A549 (cell line): ENCODE measurements around the gene MEF2D. TPM values are rescaled to one million over a fixed set of nuclear protein-coding genes. Genes with fewer than 3 reads are reported as not detected.

Experiments
- BHLHE40 ChIP-seq: IDR thresholded peaks from 2 replicates; pipeline ENCODE4 v1.6.1; 2012; ENCODE audit warnings: low read depth, low read length, inconsistent platforms
- CBX8 ChIP-seq: fragments of 200-600 bp; sonication (generic); IDR thresholded peaks from 2 replicates; pipeline ENCODE4 v1.6.1; 2016
- CHD4 ChIP-seq: fragments of 200-600 bp; sonication (generic); IDR thresholded peaks from 2 replicates; pipeline ENCODE4 v1.6.1; 2016; ENCODE audit warnings: antibody characterized with exemption, mild to moderate bottlenecking, borderline replicate concordance
- EHF ChIP-seq: fragments of 250-450 bp; sonication (Bioruptor Pico); IDR thresholded peaks from 2 replicates; pipeline ENCODE4 v1.5.0; 2020; ENCODE audit warnings: mild to moderate bottlenecking
- FOSB ChIP-seq: fragments of 250-450 bp; sonication (Bioruptor Pico); IDR thresholded peaks from 2 replicates; pipeline ENCODE4 v1.5.0; 2020; ENCODE audit warnings: mild to moderate bottlenecking, moderate library complexity
- FOXS1 ChIP-seq: fragments of 250-450 bp; sonication (Bioruptor Pico); IDR thresholded peaks from 2 replicates; pipeline ENCODE4 v1.5.0; 2020; ENCODE audit warnings: mild to moderate bottlenecking, moderate library complexity
- GATA3 ChIP-seq: IDR thresholded peaks from 2 replicates; pipeline ENCODE4 v1.6.1; 2012; ENCODE audit warnings: borderline replicate concordance
- HOXA7 ChIP-seq: fragments of 250-450 bp; sonication (Bioruptor Pico); IDR thresholded peaks from 2 replicates; pipeline ENCODE4 v1.5.0; 2020; ENCODE audit warnings: mild to moderate bottlenecking, moderate library complexity
- HOXB5 ChIP-seq: fragments of 250-450 bp; sonication (Bioruptor Pico); IDR thresholded peaks from 2 replicates; pipeline ENCODE4 v1.5.0; 2020; ENCODE audit warnings: mild to moderate bottlenecking, moderate library complexity
- MAFK ChIP-seq: fragments of 450-650 bp; IDR thresholded peaks from 2 replicates; pipeline ENCODE4 v1.6.1; 2014; ENCODE audit not compliant: partially characterized antibody
- MAZ ChIP-seq: fragments of 150-350 bp; IDR thresholded peaks from 2 replicates; pipeline ENCODE4 v1.6.1; 2014; ENCODE audit warnings: antibody characterized with exemption, low read depth, low read length, borderline replicate concordance
- NFE2L2 ChIP-seq: fragments of 150-350 bp; conservative IDR thresholded peaks from 2 replicates; pipeline ENCODE4 v1.6.1; 2014; ENCODE audit warnings: low read length
- NR3C1 ChIP-seq: fragments of >200 bp; sonication (Bioruptor Twin); formaldehyde crosslinking; IDR thresholded peaks from 3 replicates; pipeline ENCODE4 v1.6.1; 2017
- POLR2AphosphoS2 ChIP-seq: conservative IDR thresholded peaks from 2 replicates; pipeline ENCODE4 v1.6.1; 2012; ENCODE audit warnings: low read length, improper control_type of control experiment, inconsistent platforms
- RAD21 ChIP-seq, 2 experiments: fragments of >200 bp in 1 of 2; sonication (Bioruptor Twin) in 1 of 2; formaldehyde crosslinking in 1 of 2; IDR thresholded peaks in 1 of 2; conservative IDR thresholded peaks in 1 of 2; 2 replicates in 1 of 2; 3 replicates in 1 of 2; pipeline ENCODE4 v1.6.1; 2012 to 2018; ENCODE audit warnings: inconsistent platforms in 1 of 2
- RCOR1 ChIP-seq: fragments of 150-350 bp; IDR thresholded peaks from 2 replicates; pipeline ENCODE4 v1.6.1; 2014; ENCODE audit warnings: antibody characterized with exemption, low read length, low read depth
- SMC3 ChIP-seq: fragments of >200 bp; sonication (Bioruptor Twin); formaldehyde crosslinking; IDR thresholded peaks from 3 replicates; pipeline ENCODE4 v1.6.1; 2018; ENCODE audit warnings: inconsistent platforms
- ZFP36 ChIP-seq: fragments of 450-650 bp; IDR thresholded peaks from 2 replicates; pipeline ENCODE4 v1.6.1; 2014; ENCODE audit warnings: borderline replicate concordance; ENCODE audit not compliant: partially characterized antibody
- ZNF302 ChIP-seq: fragments of 250-450 bp; sonication (Bioruptor Pico); IDR thresholded peaks from 2 replicates; pipeline ENCODE4 v1.9.0; 2021; ENCODE audit warnings: inconsistent platforms, mild to moderate bottlenecking, moderate library complexity
- polyA plus RNA-seq, 4 experiments: library from polyadenylated mRNA; depleted of rRNA in 3 of 4; stranded (reverse); fragments of >200 nt; fragmentation: RNase III in 1 of 4; extraction: RNeasy Plus Mini Kit Qiagen cat#74134 plus additional on column Dnase treatment in 1 of 4; gene quantifications; 2 replicates in 3 of 4; 3 replicates in 1 of 4; pipeline ENCODE4 v1.2.3, GENCODE V29; 2011 to 2017
- TF ChIP-seq, protein P1 (sequence below): fragments of 200-600 bp; sonication (generic); IDR thresholded peaks from 2 replicates; pipeline ENCODE4 v1.6.1; 2016; ENCODE audit warnings: antibody characterized with exemption, mild to moderate bottlenecking, moderate library complexity
- TF ChIP-seq, protein P2 (sequence below): fragments of 250-450 bp; sonication (Bioruptor Pico); IDR thresholded peaks from 2 replicates; pipeline ENCODE4 v1.5.0; 2021; ENCODE audit warnings: mild to moderate bottlenecking, moderate library complexity, borderline replicate concordance
- TF ChIP-seq, protein P3 (sequence below): fragments of >200 bp; sonication (Bioruptor Twin); formaldehyde crosslinking; IDR thresholded peaks from 3 replicates; pipeline ENCODE4 v1.6.1; 2016
- TF ChIP-seq, protein P4 (sequence below): fragments of 150-350 bp; IDR thresholded peaks from 2 replicates; pipeline ENCODE4 v1.6.1; 2014; ENCODE audit warnings: low read depth, mild to moderate bottlenecking, low read length
- TF ChIP-seq, protein P5 (sequence below): fragments of >200 bp; sonication (Bioruptor Twin); formaldehyde crosslinking; IDR thresholded peaks from 3 replicates; pipeline ENCODE4 v1.5.1; 2016

The MEF2D gene
- polyA plus RNA-seq, 2 of the 4 experiments (the other 2 are of a cell fraction) = 16.8 to 23.4 TPM

DNA sequence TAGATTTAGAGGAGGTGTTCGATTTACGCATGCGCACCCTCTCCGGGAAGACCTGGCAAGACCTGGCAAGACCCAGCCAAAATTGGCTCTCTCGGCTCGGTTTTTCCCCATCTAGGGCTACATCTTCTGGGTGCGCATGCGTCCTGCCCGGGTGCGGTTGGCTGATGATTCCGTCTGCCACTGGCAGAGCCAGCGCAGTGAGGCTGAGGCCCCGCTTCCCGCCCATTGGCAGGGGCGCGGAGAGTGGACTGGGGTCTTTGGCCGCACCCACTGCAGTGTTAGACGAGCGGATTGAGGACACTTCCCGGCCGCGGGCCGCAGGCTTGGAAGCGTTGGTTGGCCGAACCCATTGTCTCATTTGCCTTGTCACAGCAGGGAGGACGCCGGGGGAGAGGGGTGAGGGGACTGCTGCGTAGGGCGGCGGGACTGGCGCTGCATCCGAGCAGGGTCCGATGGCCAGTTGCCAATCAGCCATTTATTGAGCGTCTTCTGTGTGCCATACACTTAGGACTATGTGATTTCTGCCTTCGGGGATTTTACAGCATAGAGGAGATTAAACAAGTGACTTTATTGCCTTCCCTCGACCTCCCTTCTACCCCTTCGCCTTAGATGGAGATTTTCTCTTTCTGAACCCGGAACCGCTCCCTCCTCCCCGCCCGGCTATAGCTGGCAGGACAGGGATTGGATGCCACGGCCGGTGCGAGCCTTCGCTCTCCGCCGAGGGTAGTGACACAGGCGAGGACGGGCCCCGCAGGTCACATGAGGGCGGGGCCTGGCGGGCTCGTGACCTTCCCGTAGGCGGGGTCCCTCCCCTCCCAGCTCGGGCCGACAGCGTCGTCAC lies 43.7 kb downstream of the MEF2D start (continued):
- TF ChIP-seq, protein P1, sequence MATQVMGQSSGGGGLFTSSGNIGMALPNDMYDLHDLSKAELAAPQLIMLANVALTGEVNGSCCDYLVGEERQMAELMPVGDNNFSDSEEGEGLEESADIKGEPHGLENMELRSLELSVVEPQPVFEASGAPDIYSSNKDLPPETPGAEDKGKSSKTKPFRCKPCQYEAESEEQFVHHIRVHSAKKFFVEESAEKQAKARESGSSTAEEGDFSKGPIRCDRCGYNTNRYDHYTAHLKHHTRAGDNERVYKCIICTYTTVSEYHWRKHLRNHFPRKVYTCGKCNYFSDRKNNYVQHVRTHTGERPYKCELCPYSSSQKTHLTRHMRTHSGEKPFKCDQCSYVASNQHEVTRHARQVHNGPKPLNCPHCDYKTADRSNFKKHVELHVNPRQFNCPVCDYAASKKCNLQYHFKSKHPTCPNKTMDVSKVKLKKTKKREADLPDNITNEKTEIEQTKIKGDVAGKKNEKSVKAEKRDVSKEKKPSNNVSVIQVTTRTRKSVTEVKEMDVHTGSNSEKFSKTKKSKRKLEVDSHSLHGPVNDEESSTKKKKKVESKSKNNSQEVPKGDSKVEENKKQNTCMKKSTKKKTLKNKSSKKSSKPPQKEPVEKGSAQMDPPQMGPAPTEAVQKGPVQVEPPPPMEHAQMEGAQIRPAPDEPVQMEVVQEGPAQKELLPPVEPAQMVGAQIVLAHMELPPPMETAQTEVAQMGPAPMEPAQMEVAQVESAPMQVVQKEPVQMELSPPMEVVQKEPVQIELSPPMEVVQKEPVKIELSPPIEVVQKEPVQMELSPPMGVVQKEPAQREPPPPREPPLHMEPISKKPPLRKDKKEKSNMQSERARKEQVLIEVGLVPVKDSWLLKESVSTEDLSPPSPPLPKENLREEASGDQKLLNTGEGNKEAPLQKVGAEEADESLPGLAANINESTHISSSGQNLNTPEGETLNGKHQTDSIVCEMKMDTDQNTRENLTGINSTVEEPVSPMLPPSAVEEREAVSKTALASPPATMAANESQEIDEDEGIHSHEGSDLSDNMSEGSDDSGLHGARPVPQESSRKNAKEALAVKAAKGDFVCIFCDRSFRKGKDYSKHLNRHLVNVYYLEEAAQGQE = no peak; the same call in 1 of the 2 replicates
- TF ChIP-seq CBX8 (no peak), RAD21 (conservative IDR thresholded peaks at IDR 0.05 in 1 of 2, IDR thresholded peaks at IDR 0.05 in 1 of 2) (no peak), CHD4 (no peak), NFE2L2 (no peak), RCOR1 (no peak), ZFP36 (no peak), MAZ (no peak), EHF (CRISPR knock-in tag) (no peak), ZNF302 (CRISPR knock-in tag) (no peak), FOXS1 (CRISPR knock-in tag) (no peak), BHLHE40 (no peak; the same call in 1 of the 2 replicates), HOXA7 (CRISPR knock-in tag) (peak; percentile 76; the same call in 1 of the 2 replicates), FOSB (CRISPR knock-in tag) (no peak), POLR2AphosphoS2 (no peak; the same call in 1 of the 2 replicates), HOXB5 (CRISPR knock-in tag) (no peak), MAFK (no peak), NR3C1 (no peak), SMC3 (no peak), GATA3 (no peak; the same call in 1 of the 2 replicates)
- TF ChIP-seq, protein P2, sequence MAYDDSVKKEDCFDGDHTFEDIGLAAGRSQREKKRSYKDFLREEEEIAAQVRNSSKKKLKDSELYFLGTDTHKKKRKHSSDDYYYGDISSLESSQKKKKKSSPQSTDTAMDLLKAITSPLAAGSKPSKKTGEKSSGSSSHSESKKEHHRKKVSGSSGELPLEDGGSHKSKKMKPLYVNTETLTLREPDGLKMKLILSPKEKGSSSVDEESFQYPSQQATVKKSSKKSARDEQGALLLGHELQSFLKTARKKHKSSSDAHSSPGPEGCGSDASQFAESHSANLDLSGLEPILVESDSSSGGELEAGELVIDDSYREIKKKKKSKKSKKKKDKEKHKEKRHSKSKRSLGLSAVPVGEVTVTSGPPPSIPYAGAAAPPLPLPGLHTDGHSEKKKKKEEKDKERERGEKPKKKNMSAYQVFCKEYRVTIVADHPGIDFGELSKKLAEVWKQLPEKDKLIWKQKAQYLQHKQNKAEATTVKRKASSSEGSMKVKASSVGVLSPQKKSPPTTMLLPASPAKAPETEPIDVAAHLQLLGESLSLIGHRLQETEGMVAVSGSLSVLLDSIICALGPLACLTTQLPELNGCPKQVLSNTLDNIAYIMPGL = no peak
- TF ChIP-seq, protein P3, sequence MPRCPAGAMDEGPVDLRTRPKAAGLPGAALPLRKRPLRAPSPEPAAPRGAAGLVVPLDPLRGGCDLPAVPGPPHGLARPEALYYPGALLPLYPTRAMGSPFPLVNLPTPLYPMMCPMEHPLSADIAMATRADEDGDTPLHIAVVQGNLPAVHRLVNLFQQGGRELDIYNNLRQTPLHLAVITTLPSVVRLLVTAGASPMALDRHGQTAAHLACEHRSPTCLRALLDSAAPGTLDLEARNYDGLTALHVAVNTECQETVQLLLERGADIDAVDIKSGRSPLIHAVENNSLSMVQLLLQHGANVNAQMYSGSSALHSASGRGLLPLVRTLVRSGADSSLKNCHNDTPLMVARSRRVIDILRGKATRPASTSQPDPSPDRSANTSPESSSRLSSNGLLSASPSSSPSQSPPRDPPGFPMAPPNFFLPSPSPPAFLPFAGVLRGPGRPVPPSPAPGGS = peak; percentile 92
- TF ChIP-seq, protein P4, sequence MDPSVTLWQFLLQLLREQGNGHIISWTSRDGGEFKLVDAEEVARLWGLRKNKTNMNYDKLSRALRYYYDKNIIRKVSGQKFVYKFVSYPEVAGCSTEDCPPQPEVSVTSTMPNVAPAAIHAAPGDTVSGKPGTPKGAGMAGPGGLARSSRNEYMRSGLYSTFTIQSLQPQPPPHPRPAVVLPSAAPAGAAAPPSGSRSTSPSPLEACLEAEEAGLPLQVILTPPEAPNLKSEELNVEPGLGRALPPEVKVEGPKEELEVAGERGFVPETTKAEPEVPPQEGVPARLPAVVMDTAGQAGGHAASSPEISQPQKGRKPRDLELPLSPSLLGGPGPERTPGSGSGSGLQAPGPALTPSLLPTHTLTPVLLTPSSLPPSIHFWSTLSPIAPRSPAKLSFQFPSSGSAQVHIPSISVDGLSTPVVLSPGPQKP = no peak
- TF ChIP-seq, protein P5, sequence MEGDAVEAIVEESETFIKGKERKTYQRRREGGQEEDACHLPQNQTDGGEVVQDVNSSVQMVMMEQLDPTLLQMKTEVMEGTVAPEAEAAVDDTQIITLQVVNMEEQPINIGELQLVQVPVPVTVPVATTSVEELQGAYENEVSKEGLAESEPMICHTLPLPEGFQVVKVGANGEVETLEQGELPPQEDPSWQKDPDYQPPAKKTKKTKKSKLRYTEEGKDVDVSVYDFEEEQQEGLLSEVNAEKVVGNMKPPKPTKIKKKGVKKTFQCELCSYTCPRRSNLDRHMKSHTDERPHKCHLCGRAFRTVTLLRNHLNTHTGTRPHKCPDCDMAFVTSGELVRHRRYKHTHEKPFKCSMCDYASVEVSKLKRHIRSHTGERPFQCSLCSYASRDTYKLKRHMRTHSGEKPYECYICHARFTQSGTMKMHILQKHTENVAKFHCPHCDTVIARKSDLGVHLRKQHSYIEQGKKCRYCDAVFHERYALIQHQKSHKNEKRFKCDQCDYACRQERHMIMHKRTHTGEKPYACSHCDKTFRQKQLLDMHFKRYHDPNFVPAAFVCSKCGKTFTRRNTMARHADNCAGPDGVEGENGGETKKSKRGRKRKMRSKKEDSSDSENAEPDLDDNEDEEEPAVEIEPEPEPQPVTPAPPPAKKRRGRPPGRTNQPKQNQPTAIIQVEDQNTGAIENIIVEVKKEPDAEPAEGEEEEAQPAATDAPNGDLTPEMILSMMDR = no peak
